MCF 10A (cell line): Measurements from ENCODE around the gene ATF7IP2. TPM values are rescaled to one million over a fixed set of nuclear protein-coding genes. Genes with fewer than 3 reads are reported as not detected.

ENCODE experiments used
- BruUV-seq: library from RNA; stranded (reverse); fragments of 400-500 nt; replicated peaks from 2 replicates; lab custom pipeline; 2021; lab: Mats Ljungman, UMichigan
- CTCF ChIA-PET: fragments of 300-600 bp; sonication (Branson Sonifier 250); formaldehyde crosslinking; extraction: SDS; loops from one replicate; lab custom pipeline; 2021; ENCODE audit warnings: antibody characterized with exemption, inconsistent platforms; lab: Yijun Ruan, JAX
- POLR2A ChIA-PET: fragments of 300-600, 350-650 bp; sonication (Branson Sonifier 250); formaldehyde crosslinking; extraction: SDS; loops from one replicate; lab custom pipeline; 2020; ENCODE audit warnings: antibody characterized with exemption, inconsistent platforms; lab: Yijun Ruan, JAX
- DNase-seq: peaks from one replicate; pipeline ENCODE4 v3.0.0-alpha.2; 2018; ENCODE audit not compliant: unreplicated experiment
- H3K27ac Mint-ChIP-seq: one replicate; pipeline ENCODE4 v1.8.0; 2022; ENCODE audit warnings: mild to moderate bottlenecking, low read depth, mixed read lengths; ENCODE audit not compliant: unreplicated experiment
- H3K27me3 Mint-ChIP-seq: one replicate; pipeline ENCODE4 v1.8.0; 2022; ENCODE audit warnings: mixed read lengths; ENCODE audit not compliant: insufficient read depth, unreplicated experiment
- H3K36me3 Mint-ChIP-seq: one replicate; pipeline ENCODE4 v1.8.0; 2022; ENCODE audit warnings: mild to moderate bottlenecking, moderate library complexity, mixed read lengths; ENCODE audit not compliant: insufficient read depth, unreplicated experiment
- H3K4me1 Mint-ChIP-seq: one replicate; pipeline ENCODE4 v1.8.0; 2022; ENCODE audit warnings: mixed read lengths; ENCODE audit not compliant: insufficient read depth, unreplicated experiment
- H3K4me3 Mint-ChIP-seq: one replicate; pipeline ENCODE4 v1.8.0; 2022; ENCODE audit warnings: mild to moderate bottlenecking, moderate library complexity, mixed read lengths; ENCODE audit not compliant: unreplicated experiment
- H3K9me3 Mint-ChIP-seq: one replicate; pipeline ENCODE4 v1.8.0; 2022; ENCODE audit warnings: mixed read lengths; ENCODE audit not compliant: unreplicated experiment
- CTCF ChIP-seq: fragments of 200-600 bp; IDR thresholded peaks from one replicate; pipeline ENCODE4 v1.8.0; 2022; ENCODE audit warnings: antibody characterized with exemption, mild to moderate bottlenecking; ENCODE audit not compliant: unreplicated experiment
- intact Hi-C: fragments of 100-400 bp; cut with micrococcal nuclease; formaldehyde crosslinking; loops from 2 replicates; pipeline ENCODE4 v1.14.1; 2022
- total RNA-seq: library from RNA; stranded (reverse); gene quantifications from 2 replicates; pipeline ENCODE4 v1.2.3, GENCODE V29; 2022

ATF7IP2 gene
- total RNA-seq, 1 experiment from 2014 or later = 6.5 TPM

- H3K36me3 Mint-ChIP-seq = no peaks in the 10 kb centered on the region
Observed at GRCh38 chr16:10531582-10531981, 145.7 kb downstream of the ATF7IP2 start.

More at GRCh38 chr16:10531582-10531981, 145.7 kb downstream of the ATF7IP2 start:
- Mint-ChIP-seq H3K27ac (no peak overlapping the region), H3K4me3 (no peak overlapping the region), H3K27me3 (no peaks in the 10 kb centered on the region), H3K9me3 (no peaks in the 10 kb centered on the region), H3K4me1 (no peaks in the 10 kb centered on the region)
- CTCF ChIA-PET = no interaction called here
- DNase-seq = no peak
- POLR2A ChIA-PET = no interaction called here
- intact Hi-C loops = no loop called here
- BruUV-seq = no TSS peak
- TF ChIP-seq CTCF = no peak

Other genes starting within 250 kb of the ATF7IP2 start
- gene GRIN2A, start 203.6 kb upstream of the ATF7IP2 start, total RNA-seq = not detected in 2 replicates
- 1.7 and 4.8 TPM in 2 replicates for gene EMP2, start 194.5 kb downstream of the ATF7IP2 start, total RNA-seq